GM12878 (cell line): ENCODE results near the gene TSTD2. TPM values are rescaled to one million over a fixed set of nuclear protein-coding genes. Genes with fewer than 3 reads are reported as not detected.

Source experiments
- ATAC-seq: fragments of 200-7000 bp; cut with Tn5 transposase; 3 replicates; pipeline ENCODE4 v1.9.1; 2020; ENCODE audit warnings: mild to moderate bottlenecking, moderate library complexity
- BruUV-seq: library from RNA; stranded (reverse); fragments of 400-500 nt; replicated peaks from 2 replicates; lab custom pipeline; 2021; lab: Mats Ljungman, UMichigan
- CTCF ChIA-PET: fragments of 300-600 bp; sonication (Branson Sonifier 250); formaldehyde crosslinking; extraction: SDS; loops from one replicate; lab custom pipeline; 2021; ENCODE audit warnings: inconsistent platforms; lab: Yijun Ruan, JAX
- POLR2A ChIA-PET: fragments of 350-600 bp; formaldehyde crosslinking; extraction: SDS; loops from one replicate; lab custom pipeline; 2021; ENCODE audit warnings: inconsistent platforms; lab: Charles Lee
- RAD21 ChIA-PET: fragments of 300-600 bp; sonication (Branson Sonifier 250); formaldehyde crosslinking; loops from one replicate; lab custom pipeline; 2023; ENCODE audit warnings: antibody characterized with exemption; ENCODE audit not compliant: unreplicated experiment; lab: Charles Lee
- SMC1A ChIA-PET: fragments of 300-600 bp; sonication (Branson Sonifier 250); formaldehyde crosslinking; loops from one replicate; lab custom pipeline; 2023; ENCODE audit not compliant: unreplicated experiment, uncharacterized antibody; lab: Charles Lee
- DNase-seq: peaks from one replicate; pipeline ENCODE4 v3.0.0-alpha.2; 2011; ENCODE audit warnings: low read depth, low spot score
- FAIRE-seq: peaks from 3 replicates; lab custom pipeline; 2011; peaks lifted over from hg19 to GRCh38; lab: Jason Lieb, UNC
- H2AFZ ChIP-seq: 2 replicates; pipeline ENCODE4 v1.6.0; 2011; ENCODE audit warnings: low read depth, low read length, control low read depth; ENCODE audit not compliant: control insufficient read depth
- H3K27ac ChIP-seq: 2 replicates; pipeline ENCODE4 v1.5.1; 2011; ENCODE audit warnings: control low read depth; ENCODE audit not compliant: control insufficient read depth, insufficient read depth
- H3K27me3 ChIP-seq, 2 experiments: replicated peaks in 1 of 2; 2 replicates each; pipeline versions ENCODE4 v1.6.0 to v1.6.1; 2011; ENCODE audit warnings: low read length in 1 of 2; ENCODE audit not compliant: control insufficient read depth in 2 of 2, insufficient read depth in 2 of 2
- H3K36me3 ChIP-seq, 2 experiments: 2 replicates each; pipeline ENCODE4 v1.5.1; 2011; ENCODE audit warnings: low read length in 1 of 2; ENCODE audit not compliant: control insufficient read depth in 2 of 2, insufficient read depth in 2 of 2
- H3K4me1 ChIP-seq: 2 replicates; pipeline ENCODE4 v1.6.1; 2011; ENCODE audit warnings: mild to moderate bottlenecking, low read length, moderate library complexity, mixed read lengths; ENCODE audit not compliant: control insufficient read depth, insufficient read depth
- H3K4me2 ChIP-seq: 2 replicates; pipeline ENCODE4 v1.6.0; 2011; ENCODE audit warnings: control low read depth; ENCODE audit not compliant: control insufficient read depth, insufficient read depth
- H3K4me3 ChIP-seq: fragments of 200-600 bp; sonication (generic); 2 replicates; pipeline ENCODE4 v1.5.1; 2016
- H3K79me2 ChIP-seq: 2 replicates; pipeline ENCODE4 v1.6.0; 2011; ENCODE audit warnings: low read length; ENCODE audit not compliant: control insufficient read depth, insufficient read depth
- H3K9ac ChIP-seq: 2 replicates; pipeline ENCODE4 v1.8.0; 2011; ENCODE audit warnings: low read length, control low read depth, mixed read lengths; ENCODE audit not compliant: control insufficient read depth, insufficient read depth
- H3K9me3 ChIP-seq: replicated peaks from 3 replicates; pipeline ENCODE4 v1.5.1; 2011; ENCODE audit warnings: mild to moderate bottlenecking, low read length; ENCODE audit not compliant: control insufficient read depth, insufficient read depth
- H4K20me1 ChIP-seq: 2 replicates; pipeline ENCODE4 v1.6.0; 2011; ENCODE audit not compliant: control insufficient read depth, insufficient read depth
- BACH1 ChIP-seq: fragments of 450-650 bp; IDR thresholded peaks from 2 replicates; pipeline ENCODE4 v1.6.1; 2017; ENCODE audit warnings: mild to moderate bottlenecking, borderline replicate concordance
- CBX3 ChIP-seq: fragments of 200-600 bp; sonication (generic); IDR thresholded peaks from 2 replicates; pipeline ENCODE4 v1.6.1; 2016; ENCODE audit warnings: low read depth, borderline replicate concordance
- FOXM1 ChIP-seq: IDR thresholded peaks from 2 replicates; pipeline ENCODE4 v1.6.1; 2012; ENCODE audit warnings: low read depth, mild to moderate bottlenecking, inconsistent platforms, low read length, moderate library complexity
- HCFC1 ChIP-seq: fragments of 150-350 bp; IDR thresholded peaks from 2 replicates; pipeline ENCODE4 v1.6.1; 2014; ENCODE audit warnings: low read length
- JUNB ChIP-seq: IDR thresholded peaks from 2 replicates; pipeline ENCODE4 v1.6.1; 2016; ENCODE audit warnings: antibody characterized with exemption, mild to moderate bottlenecking
- KAT2A ChIP-seq: conservative IDR thresholded peaks from 2 replicates; pipeline ENCODE4 v1.6.1; 2011; ENCODE audit warnings: low read depth, low read length; ENCODE audit not compliant: control insufficient read depth
- NBN ChIP-seq: fragments of 450-650 bp; IDR thresholded peaks from 2 replicates; pipeline ENCODE4 v1.6.1; 2016
- POLR2AphosphoS2 ChIP-seq: IDR thresholded peaks from 2 replicates; pipeline ENCODE4 v1.6.1; 2011; ENCODE audit warnings: low read depth, mild to moderate bottlenecking, low read length, improper control_type of control experiment, moderate library complexity
- POU2F2 ChIP-seq: IDR thresholded peaks from 3 replicates; pipeline ENCODE4 v1.6.1; 2011; ENCODE audit warnings: low read depth, mild to moderate bottlenecking, low read length, borderline replicate concordance
- RAD21 ChIP-seq: IDR thresholded peaks from 2 replicates; pipeline ENCODE4 v1.6.1; 2011; ENCODE audit warnings: mild to moderate bottlenecking, low read depth, low read length, moderate library complexity; ENCODE audit not compliant: insufficient read depth
- RCOR1 ChIP-seq: conservative IDR thresholded peaks from 2 replicates; pipeline ENCODE4 v1.6.1; 2012; ENCODE audit warnings: low read depth, low read length, improper control_type of control experiment
- RELA ChIP-seq: fragments of 450-650 bp; IDR thresholded peaks from 2 replicates; pipeline ENCODE4 v1.8.0; 2014; ENCODE audit warnings: borderline replicate concordance; ENCODE audit not compliant: partially characterized antibody
- RUNX3 ChIP-seq: IDR thresholded peaks from 2 replicates; pipeline ENCODE4 v1.6.1; 2012; ENCODE audit warnings: low read length, inconsistent platforms
- SMC3 ChIP-seq: IDR thresholded peaks from 2 replicates; pipeline ENCODE4 v1.6.1; 2011; ENCODE audit warnings: low read length, improper control_type of control experiment, borderline replicate concordance
- TCF3 ChIP-seq: IDR thresholded peaks from 2 replicates; pipeline ENCODE4 v1.6.1; 2012; ENCODE audit warnings: low read depth, mild to moderate bottlenecking, low read length, borderline replicate concordance; ENCODE audit not compliant: insufficient read depth
- YBX1 ChIP-seq: fragments of 450-650 bp; IDR thresholded peaks from 2 replicates; pipeline ENCODE4 v1.6.1; 2016; ENCODE audit warnings: antibody characterized with exemption
- ZNF217 ChIP-seq: fragments of 450-650 bp; IDR thresholded peaks from 2 replicates; pipeline ENCODE4 v1.6.1; 2017; ENCODE audit warnings: antibody characterized with exemption, mild to moderate bottlenecking
- in situ Hi-C: fragments of 300-500 bp; cut with MboI; formaldehyde crosslinking; loops from 9 replicates; pipeline ENCODE4 v1.14.3; 2018; ENCODE audit warnings: mixed read lengths
- intact Hi-C: fragments of 100-400 bp; cut with micrococcal nuclease; formaldehyde crosslinking; loops from one replicate; pipeline ENCODE4 v1.14.2; 2022; ENCODE audit not compliant: unreplicated experiment
- polyA plus RNA-seq, 11 experiments: library from polyadenylated mRNA; depleted of rRNA in 4 of 11; unstranded in 6 of 11; stranded (reverse) in 5 of 11; fragments of >200 nt; fragmentation: Nextera tagmentation in 4 of 11; fragmentation: Illumina TruSeq in 1 of 11; extraction: Ambion mirVana in 4 of 11; extraction: Trizol in 1 of 11; gene quantifications; 1 replicate in 1 of 11; 2 replicates in 10 of 11; pipeline versions ENCODE4 v1.2.1 to v1.2.3, GENCODE V29; 2011 to 2016; ENCODE audit warnings: inconsistent platforms in 2 of 11, missing spikeins in 2 of 11, low read depth in 1 of 11
- total RNA-seq, 4 experiments: library from RNA; depleted of rRNA in 3 of 4; stranded (reverse); fragments of >200 nt in 3 of 4; fragmentation: Illumina TruSeq in 1 of 4; extraction: Trizol in 1 of 4; gene quantifications; 2 replicates each; pipeline versions ENCODE4 v1.2.1 to v1.2.3, GENCODE V29; 2013 to 2021
- TF ChIP-seq, protein P1 (sequence below): fragments of 450-650 bp; IDR thresholded peaks from 2 replicates; pipeline ENCODE4 v1.6.1; 2016; ENCODE audit warnings: mild to moderate bottlenecking
- TF ChIP-seq, protein P2 (sequence below): IDR thresholded peaks from 2 replicates; pipeline ENCODE4 v1.6.1; 2012; ENCODE audit warnings: low read length, inconsistent platforms

The TSTD2 gene
- total and polyA plus RNA-seq, 10 of the 15 experiments (the other 5 are each of a cell fraction or from before 2014, with no cell fraction given): 5.0 to 30.6 (median 14.1) TPM

DNA sequence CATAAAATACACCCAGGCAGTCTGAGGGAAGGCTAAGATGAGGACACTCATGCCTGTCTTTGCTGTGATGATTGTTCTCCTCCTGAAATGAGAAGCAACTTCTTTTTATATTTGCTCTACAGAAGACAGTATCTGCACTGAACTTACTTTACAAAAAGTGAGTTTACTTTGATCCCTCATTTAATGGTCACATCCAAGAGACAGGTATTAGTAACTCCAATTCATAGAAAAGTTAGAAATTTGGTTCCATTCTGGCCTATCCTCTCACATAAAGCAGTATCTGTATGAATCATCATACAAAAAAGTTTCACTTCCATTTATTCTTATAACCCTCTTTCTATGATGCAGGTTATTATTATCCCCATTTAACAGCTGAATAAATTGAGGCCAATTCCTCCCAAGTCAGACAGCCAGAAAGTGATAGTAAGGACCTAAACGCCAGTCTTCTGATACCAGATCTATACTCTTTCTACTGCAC is 15.2 kb downstream of the TSTD2 start (continued):
- TF ChIP-seq, protein P1, sequence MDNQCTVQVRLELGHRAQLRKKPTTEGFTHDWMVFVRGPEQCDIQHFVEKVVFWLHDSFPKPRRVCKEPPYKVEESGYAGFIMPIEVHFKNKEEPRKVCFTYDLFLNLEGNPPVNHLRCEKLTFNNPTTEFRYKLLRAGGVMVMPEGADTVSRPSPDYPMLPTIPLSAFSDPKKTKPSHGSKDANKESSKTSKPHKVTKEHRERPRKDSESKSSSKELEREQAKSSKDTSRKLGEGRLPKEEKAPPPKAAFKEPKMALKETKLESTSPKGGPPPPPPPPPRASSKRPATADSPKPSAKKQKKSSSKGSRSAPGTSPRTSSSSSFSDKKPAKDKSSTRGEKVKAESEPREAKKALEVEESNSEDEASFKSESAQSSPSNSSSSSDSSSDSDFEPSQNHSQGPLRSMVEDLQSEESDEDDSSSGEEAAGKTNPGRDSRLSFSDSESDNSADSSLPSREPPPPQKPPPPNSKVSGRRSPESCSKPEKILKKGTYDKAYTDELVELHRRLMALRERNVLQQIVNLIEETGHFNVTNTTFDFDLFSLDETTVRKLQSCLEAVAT: no peak
- TF ChIP-seq CBX3 (no peak), NBN (no peak), RUNX3 (0 out of 2 replicates have a peak, but pooled peaks have one; percentile 36)

DNA sequence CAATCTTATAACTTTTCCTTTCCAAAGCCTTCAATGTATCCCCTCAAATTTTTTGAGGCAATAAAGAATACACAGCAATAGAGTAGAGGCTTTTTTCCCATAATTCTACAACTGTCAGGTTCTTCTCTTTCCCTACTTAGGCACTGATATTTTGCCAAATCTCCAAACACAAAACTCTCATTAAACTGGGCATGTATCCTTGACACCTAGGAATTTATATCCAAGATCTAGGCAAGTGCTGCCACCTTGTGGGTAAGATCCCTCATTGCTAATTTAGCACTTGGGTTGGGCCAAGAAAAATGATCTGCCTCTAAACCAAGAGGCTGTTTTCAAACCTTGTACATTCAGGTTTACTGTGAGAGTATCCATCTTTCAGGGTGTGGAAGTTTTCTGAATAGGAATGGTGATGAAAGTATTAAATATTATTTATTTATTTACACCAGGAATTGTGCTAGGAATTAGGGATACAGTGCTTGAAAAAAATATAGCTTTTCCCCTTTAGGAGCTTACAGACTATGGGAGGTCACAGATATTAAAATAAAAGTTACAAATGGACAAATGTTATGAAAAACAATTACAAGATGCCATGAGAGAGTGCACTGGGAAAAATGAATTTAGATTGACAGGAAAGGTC is 17.6 kb downstream of the TSTD2 start:
- Histone ChIP-seq H3K4me1 (peaks cover 10% of the 10 kb centered on the region; the same call in 1 of the 2 replicates), H3K27ac (no peak overlapping the region), H3K9me3 (no peaks in the 10 kb centered on the region), H3K4me2 (no peak overlapping the region), H3K27me3 (no peaks in the 10 kb centered on the region), H3K36me3 (peaks cover 3 to 12% of the 10 kb centered on the region in 2 experiments; a peak in 3 of 4 replicates), H3K79me2 (no peaks in the 10 kb centered on the region), H3K9ac (no peak overlapping the region), H2AFZ (no peak overlapping the region), H3K4me3 (no peak overlapping the region), H4K20me1 (no peaks in the 10 kb centered on the region)
- ChIA-PET SMC1A (interaction anchor here (0.7 to 11.2 kb wide), 51 partner anchors 9 to 760 kb away, joined by 3 to 253 read pairs (median 5); partner anchors contain the start of genes NCBP1, TDRD7, TMOD1 and TSTD2), POLR2A (interaction anchor here (0.6 to 1.4 kb wide), 6 partner anchors 22 to 200 kb away, joined by 3 to 7 read pairs (median 3); no protein-coding TSS in a partner anchor), RAD21 (interaction anchor here (0.6 to 12.4 kb wide), 34 partner anchors 8 to 761 kb away, joined by 3 to 270 read pairs (median 4); partner anchors contain the start of genes NCBP1, TDRD7, TMOD1 and TSTD2), CTCF (interaction anchor here (0.6 to 13.2 kb wide), 69 partner anchors 8 to 761 kb away, joined by 3 to 515 read pairs (median 5); partner anchors contain the start of genes NCBP1, TDRD7, TMOD1 and TSTD2)
- FAIRE-seq (peak; percentile 83), ATAC-seq (peak; percentile 73), DNase-seq (no peak)
- intact Hi-C loops (loop anchor here (1.0 kb wide), 3 partner anchors 147 to 228 kb away; no protein-coding TSS in a partner anchor), in situ Hi-C loops (loop anchor here (5.0 to 25.0 kb wide), 2 partner anchors 203 to 753 kb away; partner anchors contain the start of genes TDRD7 and ZNF782)
- BruUV-seq: no TSS peak
- TF ChIP-seq RAD21: peak; percentile 86
- no peak for TF ChIP-seq RELA
- no peak for TF ChIP-seq BACH1
- TF ChIP-seq YBX1: 0 out of 2 replicates have a peak, but pooled peaks have one; percentile 9
- no peak for TF ChIP-seq TCF3
- TF ChIP-seq KAT2A: no peak
- 0 out of 3 replicates have a peak, but pooled peaks have one; percentile 29 for TF ChIP-seq POU2F2
- TF ChIP-seq, protein P2, sequence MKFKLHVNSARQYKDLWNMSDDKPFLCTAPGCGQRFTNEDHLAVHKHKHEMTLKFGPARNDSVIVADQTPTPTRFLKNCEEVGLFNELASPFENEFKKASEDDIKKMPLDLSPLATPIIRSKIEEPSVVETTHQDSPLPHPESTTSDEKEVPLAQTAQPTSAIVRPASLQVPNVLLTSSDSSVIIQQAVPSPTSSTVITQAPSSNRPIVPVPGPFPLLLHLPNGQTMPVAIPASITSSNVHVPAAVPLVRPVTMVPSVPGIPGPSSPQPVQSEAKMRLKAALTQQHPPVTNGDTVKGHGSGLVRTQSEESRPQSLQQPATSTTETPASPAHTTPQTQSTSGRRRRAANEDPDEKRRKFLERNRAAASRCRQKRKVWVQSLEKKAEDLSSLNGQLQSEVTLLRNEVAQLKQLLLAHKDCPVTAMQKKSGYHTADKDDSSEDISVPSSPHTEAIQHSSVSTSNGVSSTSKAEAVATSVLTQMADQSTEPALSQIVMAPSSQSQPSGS: no peak
- no peak for TF ChIP-seq FOXM1
- no peak for TF ChIP-seq POLR2AphosphoS2
- TF ChIP-seq RCOR1: no peak
- TF ChIP-seq JUNB: no peak
- TF ChIP-seq SMC3: peak; percentile 86
- TF ChIP-seq ZNF217: no peak
- no peak for TF ChIP-seq HCFC1
